ENCODE measurements around the gene TMEM52. TPM values are rescaled to one million over a fixed set of nuclear protein-coding genes. Genes with fewer than 3 reads are reported as not detected.

The TMEM52 gene
- total RNA-seq, 1 donor from 2014 or later = 1.4 TPM

DNA sequence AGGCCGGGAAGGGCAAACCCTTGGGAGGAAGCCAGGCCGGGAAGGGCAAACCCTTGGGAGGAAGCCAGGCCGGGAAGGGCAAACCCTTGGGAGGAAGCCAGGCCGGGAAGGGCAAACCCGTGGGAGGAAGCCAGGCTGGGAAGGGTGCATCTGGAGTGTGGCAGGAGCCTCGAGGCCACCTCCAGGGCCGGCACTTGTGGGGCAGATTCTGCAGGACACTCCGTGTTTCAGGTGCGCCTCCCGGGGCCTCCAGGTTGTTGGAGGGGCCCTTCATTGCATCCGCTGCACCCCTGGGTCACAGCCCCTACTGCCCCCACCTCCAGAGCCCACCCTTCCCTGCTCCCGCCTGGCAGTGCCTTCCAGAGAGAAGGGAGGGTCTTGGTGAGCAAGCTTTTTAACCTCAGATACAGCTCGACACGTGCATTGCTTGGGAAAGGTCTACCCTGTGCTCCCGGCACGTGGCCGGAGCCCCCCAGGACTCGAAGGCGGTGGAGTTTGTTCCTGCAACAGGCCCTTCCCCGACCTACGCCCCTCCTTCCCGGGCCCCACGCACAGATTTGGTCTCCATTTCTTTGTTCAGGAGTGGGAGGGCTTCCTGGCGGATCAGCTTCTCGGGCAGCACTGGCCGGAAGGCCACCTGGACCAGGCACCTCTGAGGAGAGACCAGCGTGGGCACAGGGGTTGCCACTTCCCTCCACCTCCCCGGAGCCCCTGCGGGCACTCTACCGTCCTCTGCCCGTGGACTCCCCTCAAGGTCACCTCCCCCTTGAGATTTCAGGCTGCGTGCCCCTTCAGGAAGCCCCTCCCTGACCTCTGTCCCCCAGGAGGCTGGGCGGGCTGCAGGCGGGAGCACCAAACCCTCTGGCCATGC, 9.4 kb upstream of the TMEM52 start:
- no peak overlapping the region for H3K27ac Mint-ChIP-seq (ENCODE audit: unreplicated experiment)
- DNase-seq (ENCODE audit: low read depth) (no peak), FAIRE-seq (no peak)
- TF ChIP-seq EZH2 (IDR thresholded peaks at IDR 0.05; ENCODE audit: insufficient read depth, low read length) (no peak), CTCF (IDR thresholded peaks at IDR 0.05; ENCODE audit: insufficient read depth, low read depth, low read length) (no peak)
- H3K4me2 ChIP-seq (ENCODE audit: low read length) = no peak overlapping the region
- H3K79me2 ChIP-seq (ENCODE audit: insufficient read depth, low read length) = no peaks in the 10 kb centered on the region
- no peaks in the 10 kb centered on the region for H3K36me3 ChIP-seq (ENCODE audit: insufficient read depth, low read length)
- no peak overlapping the region for H3K4me3 Mint-ChIP-seq (ENCODE audit: unreplicated experiment)
- no peaks in the 10 kb centered on the region for H3K9me3 Mint-ChIP-seq (ENCODE audit: unreplicated experiment)
- no peaks in the 10 kb centered on the region for H3K9me3 ChIP-seq (ENCODE audit: insufficient read depth, low read depth, low read length)
- peaks cover 6% of the 10 kb centered on the region for H3K27me3 Mint-ChIP-seq (ENCODE audit: low read depth, unreplicated experiment)
- H3K4me1 Mint-ChIP-seq (ENCODE audit: low read depth, unreplicated experiment) = no peaks in the 10 kb centered on the region
- H3K36me3 Mint-ChIP-seq (ENCODE audit: low read depth, unreplicated experiment) = no peaks in the 10 kb centered on the region
- no peak overlapping the region for H3K27ac ChIP-seq (ENCODE audit: low read depth, low read length)
- no peaks in the 10 kb centered on the region for H3K4me1 ChIP-seq (ENCODE audit: insufficient read depth, low read length)
- H4K20me1 ChIP-seq (ENCODE audit: insufficient read depth, low read length) = no peaks in the 10 kb centered on the region
- H3K9ac ChIP-seq (ENCODE audit: low read length) = no peak overlapping the region
- H3K27me3 ChIP-seq (ENCODE audit: insufficient read depth, low read length) = no peaks in the 10 kb centered on the region
- no peak overlapping the region for H2AFZ ChIP-seq (ENCODE audit: low read depth, low read length)
- no peak overlapping the region for H3K4me3 ChIP-seq (ENCODE audit: insufficient read depth, low read depth, low read length)

DNA sequence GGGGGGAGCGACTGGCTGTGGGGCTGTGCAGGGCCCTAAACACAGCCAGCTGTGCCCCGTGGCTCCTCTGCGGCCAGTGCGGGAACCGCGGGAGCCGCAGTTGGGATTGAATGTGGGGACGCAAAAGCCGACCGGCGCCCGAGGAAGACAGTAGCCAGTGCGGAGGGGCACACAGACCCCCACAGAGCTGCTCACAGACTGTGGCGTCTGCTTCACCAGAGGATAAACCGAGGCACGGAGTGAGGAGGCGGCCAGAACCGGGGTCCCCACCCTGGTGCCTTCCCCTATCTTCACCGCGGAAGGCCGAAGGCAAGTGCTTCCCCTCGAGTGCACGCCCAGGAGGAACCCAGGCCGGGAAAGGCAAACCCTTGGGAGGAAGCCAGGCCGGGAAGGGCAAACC, 8.7 kb upstream of the TMEM52 start:
- H3K27ac ChIP-seq (ENCODE audit: low read depth, low read length) = no peak overlapping the region
- Mint-ChIP-seq H3K9me3 (ENCODE audit: unreplicated experiment) (no peaks in the 10 kb centered on the region), H3K4me3 (ENCODE audit: unreplicated experiment) (no peak overlapping the region), H3K27ac (ENCODE audit: unreplicated experiment) (no peak overlapping the region), H3K4me1 (ENCODE audit: low read depth, unreplicated experiment) (no peaks in the 10 kb centered on the region), H3K27me3 (ENCODE audit: low read depth, unreplicated experiment) (peaks cover 5% of the 10 kb centered on the region), H3K36me3 (ENCODE audit: low read depth, unreplicated experiment) (no peaks in the 10 kb centered on the region)
- no peaks in the 10 kb centered on the region for H3K27me3 ChIP-seq (ENCODE audit: insufficient read depth, low read length)
- H3K9me3 ChIP-seq (ENCODE audit: insufficient read depth, low read depth, low read length) = no peaks in the 10 kb centered on the region
- no peaks in the 10 kb centered on the region for H3K4me1 ChIP-seq (ENCODE audit: insufficient read depth, low read length)
- H2AFZ ChIP-seq (ENCODE audit: low read depth, low read length) = no peak overlapping the region
- no peaks in the 10 kb centered on the region for H4K20me1 ChIP-seq (ENCODE audit: insufficient read depth, low read length)
- no peak overlapping the region for H3K4me3 ChIP-seq (ENCODE audit: insufficient read depth, low read depth, low read length)
- no peak overlapping the region for H3K9ac ChIP-seq (ENCODE audit: low read length)
- no peaks in the 10 kb centered on the region for H3K79me2 ChIP-seq (ENCODE audit: insufficient read depth, low read length)
- no peak for FAIRE-seq
- no peak for DNase-seq (ENCODE audit: low read depth)
- H3K4me2 ChIP-seq (ENCODE audit: low read length) = no peak overlapping the region
- H3K36me3 ChIP-seq (ENCODE audit: insufficient read depth, low read length) = no peaks in the 10 kb centered on the region
- TF ChIP-seq EZH2 (IDR thresholded peaks at IDR 0.05; ENCODE audit: insufficient read depth, low read length) = no peak
- no peak for TF ChIP-seq CTCF (IDR thresholded peaks at IDR 0.05; ENCODE audit: insufficient read depth, low read depth, low read length)
